HG03064 (cell line): ENCODE data around the gene TPST2.
A peak's percentile ranks its signal among the peaks of the same experiment; 100 is the strongest.
"Not testable (repeated sequence)": the region's sequence is repeated elsewhere in the genome, so short reads cannot be mapped to it uniquely, and the experiment has no call there.

Experiments
- ATAC-seq: cut with Tn5 transposase; IDR thresholded peaks from one replicate; pipeline ENCODE4 v1.9.1; 2021; ENCODE audit warnings: low read depth; ENCODE audit not compliant: unreplicated experiment

Gene TPST2

DNA sequence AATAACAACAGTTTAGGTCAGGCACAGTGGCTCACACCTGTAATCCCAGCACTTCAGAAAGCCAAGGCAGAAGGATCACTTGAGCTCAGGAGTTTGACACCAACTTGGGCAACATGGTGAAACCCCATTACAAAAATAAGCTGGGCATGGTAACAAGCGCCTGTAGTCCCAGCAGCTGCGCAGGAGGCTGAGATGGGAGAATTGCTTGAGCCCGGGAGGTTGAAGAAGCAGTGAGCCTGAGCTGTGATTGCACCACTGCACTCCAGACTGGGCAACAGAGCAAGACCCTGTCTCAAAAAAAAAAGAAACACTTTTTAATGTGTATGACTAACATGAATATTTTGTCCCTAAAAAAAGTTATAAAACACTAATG, 53.2 kb downstream of the TPST2 start:
- no peak for ATAC-seq

DNA sequence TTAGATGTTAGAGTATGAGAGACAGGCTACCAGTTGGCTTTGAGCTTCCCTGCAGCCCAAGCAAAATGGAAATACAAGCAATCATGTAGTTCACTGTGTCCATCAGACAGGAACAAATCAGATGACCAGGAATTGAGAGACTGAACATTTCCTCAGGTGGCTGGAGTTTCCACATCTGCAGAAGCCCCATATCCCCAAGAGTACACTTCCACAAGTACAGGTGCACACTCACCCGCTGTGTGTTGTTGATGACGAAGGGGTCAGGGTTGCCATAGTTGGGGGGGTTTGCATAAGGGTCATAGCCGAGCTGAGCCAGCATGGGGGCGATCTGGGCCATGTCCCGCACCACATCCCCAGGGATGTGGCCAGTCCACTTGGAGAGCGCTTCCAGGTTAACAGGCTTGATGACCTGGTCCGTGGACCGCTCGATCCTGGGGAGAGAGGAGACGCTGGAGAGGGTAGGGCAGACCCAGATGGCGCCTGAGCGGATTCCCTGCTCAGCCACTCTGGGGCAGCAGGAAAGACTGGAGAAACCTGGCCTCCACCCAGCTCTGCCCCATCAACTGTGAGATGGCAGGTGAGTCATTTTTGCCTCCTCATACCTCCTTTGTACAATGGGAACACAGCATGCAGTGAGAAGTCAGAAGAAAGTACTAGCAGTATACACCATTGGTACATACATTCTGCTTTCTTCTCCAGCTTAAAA, 53.7 kb downstream of the TPST2 start:
- ATAC-seq, result no peak

DNA sequence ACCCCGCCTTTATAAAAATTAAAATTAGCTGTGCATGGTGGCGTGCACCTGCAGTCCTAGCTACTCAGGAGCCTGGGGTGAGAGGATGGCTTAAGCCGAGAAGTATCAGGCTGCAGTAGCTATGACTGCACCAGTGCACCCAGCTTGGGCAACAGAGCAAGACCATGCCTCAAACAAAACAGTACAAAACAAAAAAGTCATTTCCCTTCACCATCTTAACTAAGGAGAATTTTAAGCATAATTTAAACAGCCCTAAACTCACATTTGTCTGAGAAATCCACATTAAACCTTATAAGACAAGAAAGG, 54.4 kb downstream of the TPST2 start:
- no peak for ATAC-seq

- no peak for ATAC-seq
Measured at GRCh38 chr22:26534874-26535602, 54.9 kb downstream of the TPST2 start.

DNA sequence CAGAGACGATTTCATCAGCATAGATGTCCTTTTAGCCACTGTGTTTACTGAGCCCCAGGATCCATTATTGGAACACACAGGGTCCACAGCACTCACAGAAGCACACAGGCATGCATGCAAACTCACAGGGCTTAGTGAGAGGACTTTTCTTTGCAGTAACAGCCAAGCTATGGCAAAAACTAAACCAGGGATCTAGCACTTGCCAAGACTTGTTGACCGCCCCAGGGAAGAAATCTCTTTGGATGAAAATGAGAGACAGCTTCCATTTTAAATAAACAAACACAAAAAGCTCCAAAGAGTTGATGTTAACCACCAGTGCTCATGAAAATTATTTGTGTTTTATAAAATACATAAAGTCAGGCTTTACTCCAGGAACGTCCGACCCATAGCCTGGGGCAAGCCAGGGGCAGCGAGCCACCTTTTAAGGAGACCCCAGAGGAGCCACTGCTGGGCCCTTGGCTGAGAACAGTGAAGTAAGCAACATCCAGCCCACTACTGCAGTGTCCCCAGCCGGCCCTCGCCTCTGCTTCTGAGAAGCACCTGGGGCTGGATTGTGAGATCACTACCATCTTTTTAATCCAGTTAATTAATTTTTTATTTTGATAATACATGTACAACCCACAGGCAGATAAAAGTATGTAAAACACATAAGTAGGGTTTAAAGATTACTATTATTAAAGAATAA, 55.6 kb downstream of the TPST2 start:
- no peak for ATAC-seq

DNA sequence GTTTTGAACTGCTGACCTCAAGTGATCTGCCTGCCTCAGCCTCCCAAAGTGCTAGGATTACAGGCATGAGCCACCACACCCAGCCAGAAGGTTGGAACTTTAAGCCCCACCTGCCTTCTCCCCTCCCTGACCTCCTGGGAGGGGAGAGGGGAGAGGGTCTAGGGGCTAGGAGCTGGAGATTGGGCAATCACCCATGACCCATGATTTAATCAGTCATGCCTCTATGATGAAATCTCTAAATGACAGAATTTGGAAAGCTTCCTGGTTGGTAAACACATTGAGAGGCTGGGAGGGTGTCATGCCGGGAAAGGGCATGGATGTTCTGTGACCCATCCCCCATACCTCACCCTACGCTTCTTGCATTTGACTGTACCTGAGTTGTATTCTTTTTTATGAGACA, 60.6 kb downstream of the TPST2 start:
- no peak for ATAC-seq

GRCh38 chr22:26528518-26528917, 61.4 kb downstream of the TPST2 start:
- not testable (repeated sequence) for ATAC-seq

DNA sequence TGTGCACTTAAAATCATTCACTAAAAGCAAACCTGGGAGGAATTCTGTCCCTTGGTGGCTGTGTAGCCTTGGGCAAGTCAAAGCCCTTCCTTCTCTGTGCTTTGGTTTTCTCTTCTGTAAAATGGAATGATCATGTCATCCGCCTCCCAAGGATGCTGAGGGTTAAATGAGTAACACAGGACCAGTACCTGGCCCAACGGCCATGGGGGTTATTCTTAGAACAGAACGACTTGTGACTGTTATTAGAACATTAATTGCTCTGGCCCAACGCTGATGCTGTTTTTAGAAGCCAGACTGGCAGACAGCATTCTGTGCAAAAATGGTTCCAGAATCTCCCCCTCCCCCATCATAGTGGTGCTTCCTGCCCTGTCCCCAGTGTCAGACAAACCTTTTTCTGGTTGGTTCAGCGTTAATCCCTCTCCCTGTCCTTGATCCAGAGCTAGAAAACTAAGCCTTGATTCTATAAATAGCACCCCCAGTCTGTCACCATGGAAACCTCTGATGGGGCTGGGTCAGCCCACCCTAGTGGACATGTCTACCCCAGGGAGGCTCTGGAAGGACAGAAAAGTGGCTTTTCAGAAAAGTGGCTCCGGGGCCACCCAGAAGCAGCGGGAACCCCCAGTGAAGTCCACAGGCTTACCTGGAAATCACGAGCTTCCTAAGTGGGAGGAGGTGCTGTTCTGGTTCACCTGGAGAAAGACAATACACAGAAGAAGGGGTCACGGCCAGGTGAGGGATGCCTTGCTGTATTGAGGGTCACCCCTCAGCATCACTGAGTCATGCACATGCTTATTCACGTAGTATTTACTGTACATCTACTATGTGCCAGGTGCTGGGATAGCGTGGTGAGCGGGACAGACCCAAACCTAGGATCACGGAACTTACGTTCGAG, 62.1 kb downstream of the TPST2 start:
- ATAC-seq, result no peak

DNA sequence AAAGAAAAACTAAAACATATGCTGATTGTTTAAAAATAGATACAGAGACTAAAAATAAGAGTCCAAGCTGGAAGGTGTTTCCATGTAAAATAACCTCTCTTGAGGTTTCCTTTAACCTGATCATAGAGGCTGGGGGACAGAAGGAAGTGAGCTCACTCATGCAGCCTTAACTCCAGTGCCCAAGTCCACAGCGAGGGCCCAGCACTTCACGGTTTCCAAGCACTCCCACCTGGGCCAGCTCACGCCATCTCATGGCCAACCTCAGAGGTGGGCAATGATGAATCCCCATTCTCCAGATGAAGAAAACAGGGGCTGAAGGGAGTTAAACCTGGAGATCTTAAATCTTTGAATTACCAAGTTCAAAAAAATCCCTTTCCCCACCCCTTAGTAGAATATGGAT, 62.8 kb downstream of the TPST2 start:
- ATAC-seq, result no peak

DNA sequence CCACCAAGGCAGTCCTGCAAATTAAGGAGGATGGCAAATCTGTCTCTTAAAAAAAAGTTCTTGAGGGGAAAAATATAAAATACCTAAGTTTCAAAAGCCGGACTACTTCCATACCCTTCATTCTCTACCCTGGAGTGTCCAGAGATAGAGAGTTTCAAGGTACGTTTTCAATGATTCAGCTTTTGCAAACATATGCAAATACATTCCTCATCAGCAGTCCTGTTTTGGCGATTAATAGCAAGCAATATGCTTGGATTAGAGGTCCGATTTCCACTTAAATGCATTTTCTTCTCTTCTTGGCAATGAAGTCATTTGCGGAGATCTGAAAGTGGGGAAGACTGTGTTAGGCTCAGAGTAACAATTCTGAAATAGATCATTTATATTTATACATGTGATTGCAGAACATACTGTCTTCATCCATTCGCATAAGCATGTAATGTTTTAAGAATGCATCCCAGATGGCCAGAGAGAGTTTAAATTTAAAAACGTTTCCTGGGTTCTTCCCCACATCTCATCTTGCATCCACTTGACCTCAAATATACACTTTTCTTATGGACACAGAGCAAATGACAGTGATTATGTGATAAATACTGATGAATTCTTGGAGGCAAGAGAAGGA, 63.9 kb downstream of the TPST2 start:
- ATAC-seq, result no peak

DNA sequence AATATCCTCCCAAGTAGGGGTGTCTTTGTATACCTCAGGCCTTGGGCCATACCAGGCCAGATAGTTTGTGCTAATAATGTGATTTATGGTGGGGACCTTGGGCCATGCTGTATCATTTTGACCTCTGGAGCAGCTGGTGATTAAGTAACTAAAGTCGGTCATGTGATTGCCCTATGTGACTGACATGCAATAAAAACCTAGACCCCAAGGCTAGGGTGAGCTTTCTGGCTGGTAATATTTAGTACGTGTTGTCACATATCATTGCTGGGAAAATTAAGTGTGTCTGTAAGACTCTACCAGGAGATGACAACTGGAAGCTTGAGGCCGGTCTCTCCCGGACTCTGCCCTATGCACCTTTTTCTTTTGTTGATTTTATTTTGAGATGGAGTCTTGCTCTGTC, 65.1 kb downstream of the TPST2 start:
- no peak for ATAC-seq

- no peak for ATAC-seq
Measured at GRCh38 chr22:26522592-26522991, 67.3 kb downstream of the TPST2 start.

GRCh38 chr22:26522012-26522411, 67.9 kb downstream of the TPST2 start:
- no peak for ATAC-seq

- ATAC-seq, result no peak
Measured at GRCh38 chr22:26517429-26517828, 72.5 kb downstream of the TPST2 start.

GRCh38 chr22:26516503-26516902, 73.4 kb downstream of the TPST2 start:
- ATAC-seq, result no peak

DNA sequence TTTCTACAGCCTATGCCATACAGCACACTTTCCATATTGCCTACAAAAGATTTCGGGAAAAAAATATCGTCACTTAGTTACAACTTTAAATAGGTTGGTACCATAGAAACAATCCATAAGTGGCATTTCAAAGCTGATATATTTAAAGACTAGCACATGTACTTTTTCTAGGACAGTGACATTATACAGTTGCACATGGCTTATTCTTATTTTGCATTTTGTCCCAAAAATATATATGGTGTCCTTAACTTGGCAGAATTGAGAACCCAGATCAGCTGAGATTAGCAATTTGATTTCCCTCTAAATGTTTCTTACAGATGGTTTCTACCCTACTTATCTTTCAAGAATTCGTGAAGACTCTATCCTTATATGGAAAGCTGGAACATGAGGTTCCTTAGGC, 74.0 kb downstream of the TPST2 start:
- no peak for ATAC-seq

GRCh38 chr22:26514419-26515161, 75.3 kb downstream of the TPST2 start:
- no peak for ATAC-seq

GRCh38 chr22:26513838-26514237, 76.1 kb downstream of the TPST2 start:
- ATAC-seq, result no peak

GRCh38 chr22:26512149-26512793, 77.7 kb downstream of the TPST2 start, which contains the start of gene TFIP11:
Gene TFIP11 (minus strand): TSS chr22:26512473. CDS start chr22:26510272, 2,201 bp downstream.
- ATAC-seq, result peak; percentile 90
